ENCODE results near the gene AP4B1.

AP4B1 gene

DNA sequence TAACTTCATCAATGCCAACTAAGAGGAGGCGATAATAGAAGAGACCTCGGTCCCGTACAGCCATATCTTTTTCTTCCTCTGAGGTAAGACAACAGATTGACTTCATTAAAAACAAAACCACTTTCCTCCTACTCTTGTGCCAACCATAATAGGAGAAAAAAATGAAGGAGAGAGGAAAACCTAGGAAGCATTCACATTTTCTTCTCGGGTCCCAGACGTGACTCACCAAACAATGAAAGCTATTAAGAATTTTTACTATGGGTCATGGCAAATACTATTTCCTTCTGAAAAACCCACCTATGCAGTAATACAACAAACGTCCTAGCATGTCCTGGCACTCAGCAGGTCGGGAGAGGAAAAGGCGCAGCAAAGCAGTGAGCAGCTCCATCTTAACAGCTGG, 8.6 kb downstream of the AP4B1 start:
- DNase-seq (ENCODE audit: low read depth in 1 of 2, low spot score in 1 of 2) = no peak

DNA sequence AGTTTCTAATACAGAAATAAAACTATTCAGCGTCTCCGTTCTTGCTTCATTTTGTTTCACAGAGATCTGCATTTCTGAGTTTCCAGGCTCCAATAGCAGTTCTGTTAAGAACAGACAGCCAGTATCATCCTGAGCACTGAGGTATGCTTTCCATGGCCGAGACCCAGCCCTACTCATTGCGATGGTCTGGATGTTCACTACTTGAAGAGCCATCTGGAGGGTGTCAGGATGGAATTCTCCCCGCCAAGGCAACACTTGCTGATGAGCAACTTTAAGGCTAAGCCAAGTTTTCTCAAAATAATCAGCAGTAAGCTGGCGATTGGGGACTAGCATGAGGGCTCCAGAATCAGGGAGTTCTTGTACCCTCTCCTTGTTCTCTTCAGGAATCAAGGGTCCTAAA, 9.5 kb downstream of the AP4B1 start:
- DNase-seq (ENCODE audit: low read depth in 1 of 2, low spot score in 1 of 2) = no peak

DNA sequence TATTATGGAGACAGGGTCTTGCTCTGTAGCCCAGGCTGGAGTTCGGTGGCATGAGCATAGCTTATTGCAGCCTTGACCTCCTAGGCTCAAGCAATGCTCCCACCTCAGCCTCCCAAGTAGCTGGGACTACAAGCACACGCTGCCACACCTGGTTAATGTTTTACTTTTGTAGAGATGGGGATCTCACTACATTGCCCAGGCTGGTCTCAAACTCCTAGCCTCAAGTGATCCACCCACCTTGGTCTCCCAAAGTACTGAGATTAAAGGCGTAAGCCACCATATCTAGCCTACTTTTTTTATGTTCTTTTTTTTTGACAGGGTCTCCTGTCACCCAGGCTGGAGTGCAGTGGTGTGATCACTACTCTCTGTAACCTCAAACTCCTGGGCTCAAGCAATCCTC, 11.3 kb downstream of the AP4B1 start:
- no peak for DNase-seq (ENCODE audit: low read depth in 1 of 2, low spot score in 1 of 2)

DNA sequence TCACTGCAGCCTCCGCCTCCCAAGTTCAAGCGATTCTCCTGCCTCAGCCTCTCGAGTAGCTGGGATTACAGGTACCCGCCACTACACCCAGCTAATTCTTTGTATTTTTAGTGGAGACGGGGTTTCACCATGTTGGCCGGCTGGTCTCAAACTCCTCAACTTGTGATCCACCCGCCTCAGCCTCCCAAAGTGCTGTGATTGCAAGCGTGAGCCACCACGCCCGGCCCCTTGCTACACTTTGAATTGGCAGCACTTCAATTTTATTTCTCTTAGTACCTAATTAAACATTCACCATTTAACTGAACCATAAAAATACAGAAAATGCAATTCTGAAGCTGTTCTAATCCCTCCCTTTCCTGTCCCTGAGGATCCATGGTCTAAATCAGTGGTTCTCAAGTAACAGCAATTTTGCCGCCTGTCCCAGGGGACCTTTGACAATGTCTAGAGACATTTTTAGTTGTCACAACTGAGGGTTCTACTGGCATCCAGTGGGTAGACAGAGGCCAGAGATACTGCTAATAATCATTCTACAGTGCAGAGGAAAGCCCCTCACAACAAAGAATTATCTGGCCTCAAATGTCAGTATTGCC, 12.9 kb downstream of the AP4B1 start:
- no peak for DNase-seq (ENCODE audit: low read depth in 1 of 2, low spot score in 1 of 2)

DNA sequence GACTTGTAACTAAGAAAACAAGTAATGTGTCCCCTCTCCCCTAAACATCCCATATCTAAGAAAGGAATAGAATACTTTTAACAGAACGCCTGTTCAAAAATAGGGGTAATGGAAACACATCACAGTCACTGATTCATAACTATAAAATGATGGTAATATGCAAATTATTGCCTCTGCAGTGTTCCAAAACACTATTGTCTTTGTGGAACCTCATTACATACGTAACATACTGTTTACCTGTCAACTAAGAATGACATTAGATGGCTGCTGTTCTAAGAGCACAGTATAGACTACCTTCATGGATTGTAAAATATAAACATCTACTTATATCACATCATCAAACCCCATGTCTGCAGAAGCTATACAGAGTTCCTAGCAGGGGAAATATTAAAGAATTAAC, 13.8 kb downstream of the AP4B1 start:
- no peak for DNase-seq (ENCODE audit: low read depth in 1 of 2, low spot score in 1 of 2)

DNA sequence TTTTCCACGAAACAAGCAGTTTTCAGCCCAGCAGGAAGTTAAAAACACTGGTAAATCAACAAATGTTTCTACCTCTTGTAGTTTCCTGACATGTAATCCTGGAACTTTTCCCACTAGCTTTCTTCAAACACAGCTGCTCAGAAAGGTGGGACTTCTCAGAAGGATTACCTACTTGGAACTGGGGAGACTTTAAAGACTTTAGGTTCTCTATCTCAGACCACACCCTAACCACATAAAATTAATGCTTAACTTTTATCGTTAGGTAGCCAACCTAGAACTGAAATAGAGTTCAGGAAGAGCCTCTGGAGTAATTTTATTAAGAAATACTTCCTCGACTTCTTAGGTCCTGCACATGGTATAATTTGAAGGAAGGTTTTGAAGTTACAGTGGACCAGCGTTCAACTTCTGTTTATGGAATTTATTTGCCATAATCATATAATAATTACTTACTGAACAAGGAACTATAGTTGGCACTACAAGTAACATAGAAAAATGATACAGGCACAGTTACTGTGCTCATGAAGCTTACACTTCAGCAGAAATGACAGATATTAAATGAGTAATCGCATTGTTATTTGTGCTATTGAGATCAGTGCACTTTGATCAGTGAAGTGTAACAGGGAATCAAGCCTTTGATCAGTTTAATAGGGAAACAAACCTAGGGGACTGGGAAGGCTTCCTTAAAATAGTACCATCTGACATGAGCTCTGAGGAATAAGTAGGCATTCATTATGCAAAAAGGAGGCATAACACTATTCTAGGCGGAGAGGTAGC, 17.0 kb downstream of the AP4B1 start, which contains the start of gene BCL2L15:
TSS of gene BCL2L15 (minus strand) at position 180 of the 774 bp plus-strand sequence. CDS start 206 bp downstream, outside the sequence.
- no peak for DNase-seq (ENCODE audit: low read depth in 1 of 2, low spot score in 1 of 2)

DNA sequence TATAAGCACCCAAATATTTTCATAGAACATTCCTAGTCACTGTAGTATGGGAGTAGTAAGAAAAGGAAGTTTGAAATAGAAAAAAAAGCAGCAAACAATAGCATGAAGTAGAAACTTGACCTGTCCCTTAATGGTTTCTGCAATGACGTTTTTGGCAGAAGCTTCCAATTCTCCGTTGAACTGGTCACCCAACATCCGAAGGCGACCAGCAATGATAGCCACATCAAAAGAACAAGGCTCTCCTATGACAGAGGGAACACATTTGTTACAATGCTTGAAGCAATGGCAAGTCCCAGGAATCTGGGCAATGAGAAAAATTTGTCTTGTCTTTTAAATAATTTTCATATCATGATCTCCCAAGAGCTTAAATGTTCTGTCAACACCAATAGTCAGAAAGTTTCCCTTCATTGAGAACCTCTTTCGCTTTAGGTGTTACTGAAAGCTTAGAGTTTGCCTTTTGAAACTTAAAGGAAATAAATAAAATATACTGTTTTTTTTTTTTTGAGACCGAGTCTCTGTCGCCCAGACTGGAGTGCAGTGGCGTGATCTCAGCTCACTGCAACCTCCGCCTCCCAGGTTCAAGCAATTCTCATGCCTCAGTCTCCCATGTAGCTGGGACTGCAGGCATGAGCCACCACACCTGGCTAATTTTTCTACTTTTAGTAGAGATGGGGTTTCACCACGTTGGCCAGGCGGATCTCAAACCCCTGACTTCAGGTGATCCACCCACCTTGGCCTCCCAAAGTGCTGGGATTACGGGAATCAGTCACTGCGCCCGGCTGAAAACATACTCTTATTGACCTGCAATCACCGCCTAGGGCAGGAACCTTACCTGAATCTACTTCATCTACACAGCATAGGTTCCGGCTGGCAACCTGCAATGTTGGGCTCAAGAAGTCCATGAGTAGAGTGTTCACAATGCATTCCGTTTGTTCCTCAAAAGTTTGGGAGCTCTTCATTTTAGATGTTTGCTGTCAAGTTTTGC, 17.9 kb downstream of the AP4B1 start:
- no peak for DNase-seq (ENCODE audit: low read depth in 1 of 2, low spot score in 1 of 2)

DNA sequence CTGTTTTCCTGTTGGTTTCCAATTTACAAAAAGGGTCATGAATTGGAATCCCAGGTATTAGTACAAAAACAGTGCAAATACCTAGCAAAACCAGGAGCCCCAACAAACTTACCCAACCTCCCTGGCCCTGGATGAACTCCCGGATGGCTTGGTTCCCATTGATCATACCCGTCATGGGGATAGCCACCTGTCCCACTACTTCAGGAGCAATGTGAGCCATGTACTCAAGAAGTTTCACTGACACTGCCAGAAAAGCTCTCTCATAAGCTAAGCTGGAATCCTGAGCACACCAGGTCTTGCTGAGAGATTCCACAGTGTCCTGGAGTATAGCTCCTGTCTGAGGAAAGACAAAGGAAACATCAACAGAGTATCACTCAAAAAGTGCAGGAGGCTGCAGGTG, 22.9 kb downstream of the AP4B1 start:
- no peak for DNase-seq (ENCODE audit: low read depth in 1 of 2, low spot score in 1 of 2)

DNA sequence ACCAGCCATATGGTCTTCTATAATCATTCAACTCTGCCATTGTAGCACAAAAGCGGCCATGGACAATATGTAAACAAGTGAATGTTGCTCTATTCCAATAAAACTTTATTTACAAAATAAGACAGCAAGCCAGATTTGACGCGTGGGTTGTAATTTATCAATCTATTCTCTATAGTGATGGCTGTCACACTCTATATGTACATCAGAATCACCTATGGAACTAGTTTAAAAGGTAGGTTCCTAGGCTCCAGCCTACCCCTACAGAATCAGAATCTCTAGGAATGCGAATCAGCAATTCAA, 24.9 kb downstream of the AP4B1 start:
- DNase-seq (ENCODE audit: low read depth in 1 of 2, low spot score in 1 of 2) = no peak

DNA sequence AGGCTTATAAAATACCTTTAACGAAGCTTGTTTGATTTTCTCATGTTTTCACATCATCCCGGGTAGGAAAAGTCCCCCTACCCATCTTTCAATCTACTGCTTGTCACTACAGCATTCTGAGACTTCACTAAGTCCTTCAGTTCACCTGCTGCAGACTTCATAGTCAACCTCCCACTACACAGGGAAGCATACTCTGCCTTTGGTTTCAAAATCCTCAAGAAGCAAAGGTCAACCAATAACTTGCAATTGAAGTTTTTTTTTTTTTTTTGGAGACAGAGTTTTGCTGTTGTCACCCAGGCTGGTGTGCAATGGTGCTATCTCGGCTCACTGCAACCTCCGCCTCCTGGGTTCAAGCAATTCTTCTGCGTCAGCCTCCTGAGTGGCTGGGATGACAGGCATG, 28.4 kb downstream of the AP4B1 start:
- no peak for DNase-seq (ENCODE audit: low read depth in 1 of 2, low spot score in 1 of 2)

DNA sequence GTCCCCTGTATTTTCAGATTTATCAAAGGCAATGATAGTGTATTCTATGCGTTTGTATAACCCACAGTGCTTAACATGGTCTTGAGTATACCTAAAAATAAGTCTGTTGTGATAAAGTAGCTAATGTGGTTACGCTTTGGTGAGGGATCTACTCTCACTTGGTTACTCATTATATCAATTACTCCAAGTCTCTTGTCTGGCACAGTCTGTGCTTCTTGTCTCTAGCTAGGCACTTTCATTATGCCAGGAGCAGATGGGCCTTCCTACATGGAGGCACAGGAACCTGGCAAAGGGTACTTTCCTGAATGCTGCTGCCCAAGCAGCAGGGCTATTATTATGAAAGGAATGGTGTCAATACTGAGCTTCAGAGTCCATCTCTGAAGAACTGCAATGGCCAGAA, 28.9 kb downstream of the AP4B1 start:
- DNase-seq (ENCODE audit: low read depth in 1 of 2, low spot score in 1 of 2) = no peak

DNA sequence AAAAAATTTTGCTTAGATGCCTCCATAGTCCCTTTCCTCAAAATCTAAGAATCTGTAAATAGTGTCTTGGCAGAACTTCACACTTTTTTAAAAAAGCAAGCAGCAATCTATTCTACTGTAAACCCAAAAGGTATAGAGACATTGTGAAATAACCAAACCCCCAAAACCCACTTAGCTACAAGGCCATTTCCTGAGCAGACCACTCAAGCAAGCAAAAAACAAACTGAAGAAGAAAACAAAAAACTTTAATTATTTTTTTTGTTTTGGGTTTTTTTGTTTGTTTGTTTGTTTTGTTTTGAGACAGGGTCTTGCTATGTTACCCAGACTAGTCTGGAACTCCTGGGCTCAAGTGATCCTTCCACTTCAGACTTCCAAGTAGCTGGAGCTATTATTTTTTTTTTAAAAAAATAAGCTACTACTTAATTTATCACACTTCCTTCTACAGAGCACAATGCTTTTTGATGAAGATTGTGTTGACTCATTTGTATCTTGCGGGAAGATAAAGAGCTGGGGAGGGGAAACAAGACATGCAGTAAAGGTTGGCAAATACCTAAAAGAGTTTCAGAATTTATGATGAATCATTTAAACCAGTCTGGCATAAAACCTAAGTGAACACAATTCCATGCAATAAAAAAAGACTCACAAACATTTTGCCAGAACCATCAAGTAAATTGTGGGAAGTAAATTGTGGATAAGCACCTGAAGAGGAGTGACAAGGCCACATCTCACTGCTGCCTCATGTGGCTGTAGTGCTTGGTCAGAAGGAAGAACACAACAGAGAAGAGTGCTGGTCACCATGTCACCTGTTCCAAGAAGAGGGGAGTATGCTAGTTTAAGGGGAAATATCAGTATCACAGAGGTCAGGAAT, 30.4 kb downstream of the AP4B1 start:
- no peak for DNase-seq (ENCODE audit: low read depth in 1 of 2, low spot score in 1 of 2)

DNA sequence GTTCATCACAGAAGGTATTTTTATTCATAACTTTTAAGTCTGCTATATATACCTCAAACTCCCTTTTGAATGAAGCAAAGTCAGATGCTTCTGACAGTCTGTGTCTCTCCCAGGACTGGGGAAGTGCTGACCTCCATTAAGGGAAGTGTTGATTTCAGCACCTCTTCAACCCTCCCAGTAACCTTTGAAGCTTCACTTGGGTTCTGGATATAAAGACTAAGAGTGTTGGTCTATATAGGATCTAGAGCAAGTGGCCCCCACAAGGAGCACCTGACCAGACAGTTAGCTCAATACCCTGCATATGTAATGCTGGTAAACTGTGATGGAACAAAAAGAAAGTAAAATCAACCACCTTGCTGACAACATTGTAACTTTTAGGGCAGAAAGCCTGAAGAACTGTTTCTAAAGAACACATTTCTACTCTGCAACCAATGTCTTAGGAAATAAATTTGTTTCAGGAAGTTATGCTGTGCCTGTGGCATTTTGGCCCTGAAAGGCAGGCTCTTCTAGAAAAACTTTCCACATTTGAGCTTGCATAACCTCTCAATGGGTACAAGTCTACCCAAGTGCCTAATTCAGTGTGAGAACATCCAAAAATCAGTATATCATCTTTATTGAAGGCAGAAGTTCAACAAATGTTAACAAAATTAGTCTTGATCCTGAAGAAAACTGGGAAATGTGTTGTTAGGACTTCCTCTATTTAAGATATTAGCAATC, 32.2 kb downstream of the AP4B1 start:
- DNase-seq (ENCODE audit: low read depth in 1 of 2, low spot score in 1 of 2) = no peak

DNA sequence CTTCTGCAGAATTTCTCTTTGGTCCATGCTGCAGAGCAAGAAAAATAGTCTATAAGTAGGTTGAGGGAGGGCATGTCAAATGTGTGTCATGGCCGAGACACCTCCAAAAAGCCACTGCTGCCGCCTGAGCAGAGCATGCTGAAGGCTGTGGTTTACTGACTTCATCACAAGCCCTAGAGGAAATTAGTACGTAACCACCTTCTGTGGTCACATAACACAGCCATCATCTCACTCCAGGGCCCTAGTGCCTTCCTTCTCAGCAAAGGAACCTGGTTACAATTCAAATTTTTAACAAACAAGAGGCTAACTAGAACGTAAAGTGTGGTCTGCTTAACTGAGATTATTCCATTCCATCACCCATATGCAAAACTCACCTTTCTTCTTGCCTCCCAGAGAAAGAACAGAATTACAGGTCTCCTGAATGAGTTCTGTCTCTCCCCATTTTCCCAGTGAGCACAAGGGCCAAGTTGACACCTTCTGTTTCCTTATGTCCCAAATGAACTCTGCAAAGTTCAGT, 32.9 kb downstream of the AP4B1 start, which contains the start of gene PTPN22:
TSS of gene PTPN22 (minus strand) at position 116 of the 517 bp plus-strand sequence.
- peak; percentile 39 to 67 for DNase-seq (ENCODE audit: low read depth in 1 of 2, low spot score in 1 of 2)

DNA sequence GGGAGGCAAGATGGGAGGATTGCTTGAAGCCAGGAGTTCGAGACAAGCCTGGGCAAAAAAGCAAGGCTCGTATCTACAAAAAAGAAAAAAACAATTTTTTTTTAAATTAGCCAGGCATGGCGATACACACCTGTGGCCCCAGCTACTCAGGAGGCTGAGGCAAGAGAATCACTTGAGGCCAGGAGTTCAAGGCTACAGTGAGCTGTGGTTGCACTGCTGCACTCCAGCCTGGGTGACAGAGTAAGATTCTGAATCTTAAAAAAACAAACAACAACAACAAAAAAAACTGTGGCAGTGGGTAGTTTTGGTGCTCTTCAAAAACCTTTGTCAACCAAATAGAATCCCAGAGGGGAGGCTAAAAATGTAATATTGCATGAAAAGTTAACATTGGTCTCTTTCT, 33.8 kb downstream of the AP4B1 start:
- no peak for DNase-seq (ENCODE audit: low read depth in 1 of 2, low spot score in 1 of 2)

DNA sequence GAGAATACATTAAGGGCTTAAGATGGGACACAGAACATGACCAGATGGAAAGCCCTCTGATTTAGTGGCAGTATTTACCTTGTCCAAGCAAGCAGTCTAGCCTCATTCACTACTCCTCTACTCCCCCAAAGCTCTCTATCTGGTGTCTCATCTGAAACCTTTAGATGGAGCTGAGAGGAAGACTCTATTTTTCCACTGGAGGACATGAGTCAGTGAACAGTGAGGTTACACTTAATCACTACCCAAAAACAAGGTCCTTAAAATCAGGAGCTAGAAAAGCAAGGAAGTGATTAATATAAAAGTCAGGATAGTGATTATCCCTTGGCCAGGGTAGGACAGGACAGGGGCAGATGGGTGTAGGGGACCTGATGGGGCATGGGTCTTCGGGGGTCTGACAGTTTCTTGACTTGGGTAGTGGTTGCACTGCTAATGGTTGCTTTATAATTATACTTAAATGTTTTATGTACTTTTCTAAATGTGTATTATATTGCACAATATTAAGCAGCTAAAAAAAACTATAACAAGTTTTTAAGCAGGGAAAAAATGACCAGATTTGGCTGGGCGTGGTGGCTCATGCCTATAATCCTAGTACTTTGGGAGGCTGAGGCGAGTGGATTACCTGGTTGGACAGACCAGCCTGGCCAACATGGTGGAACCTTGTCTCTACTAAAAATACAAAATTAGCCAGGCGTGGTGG, 36.1 kb downstream of the AP4B1 start:
- DNase-seq (ENCODE audit: low read depth in 1 of 2, low spot score in 1 of 2) = no peak

DNA sequence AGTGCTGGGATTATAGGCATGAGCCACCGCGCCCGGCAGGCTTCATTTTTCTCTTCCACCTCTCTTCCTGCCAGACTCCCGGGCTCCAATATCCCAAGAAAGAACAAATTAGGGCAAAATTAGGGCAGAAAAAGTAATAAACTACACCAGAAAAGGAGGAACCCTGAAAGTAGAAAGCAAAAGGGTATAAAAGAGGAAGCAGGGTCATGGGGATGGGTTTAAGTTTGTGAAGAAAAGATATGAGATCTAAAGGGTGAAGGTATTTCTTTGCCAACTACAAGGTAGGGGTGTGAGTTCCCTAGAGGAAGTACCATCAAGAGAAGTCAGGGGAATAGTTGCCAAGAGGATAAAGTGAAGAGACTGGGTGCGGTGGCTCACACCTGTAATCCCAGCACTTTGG, 43.0 kb downstream of the AP4B1 start:
- no peak for DNase-seq (ENCODE audit: low read depth in 1 of 2, low spot score in 1 of 2)

DNA sequence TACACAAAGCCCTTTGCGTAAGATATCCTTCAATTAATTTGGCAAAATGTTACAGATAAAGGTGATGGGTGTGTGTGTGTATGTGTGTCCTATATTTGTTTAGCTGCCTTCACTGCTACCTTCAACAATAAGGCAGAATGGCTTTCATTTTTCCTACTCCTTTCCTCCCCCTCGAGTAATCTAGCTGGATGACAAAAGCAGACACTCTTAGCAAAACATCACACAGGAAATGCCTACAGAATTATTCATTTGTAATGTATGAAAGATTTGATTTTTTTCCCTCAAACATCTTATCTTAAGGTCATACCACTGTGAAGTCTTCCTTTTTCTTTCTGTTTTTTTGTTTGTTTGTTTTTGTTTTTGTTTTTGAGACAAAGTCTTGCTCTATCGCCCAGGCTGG, 43.7 kb downstream of the AP4B1 start:
- DNase-seq (ENCODE audit: low read depth in 1 of 2, low spot score in 1 of 2) = no peak

DNA sequence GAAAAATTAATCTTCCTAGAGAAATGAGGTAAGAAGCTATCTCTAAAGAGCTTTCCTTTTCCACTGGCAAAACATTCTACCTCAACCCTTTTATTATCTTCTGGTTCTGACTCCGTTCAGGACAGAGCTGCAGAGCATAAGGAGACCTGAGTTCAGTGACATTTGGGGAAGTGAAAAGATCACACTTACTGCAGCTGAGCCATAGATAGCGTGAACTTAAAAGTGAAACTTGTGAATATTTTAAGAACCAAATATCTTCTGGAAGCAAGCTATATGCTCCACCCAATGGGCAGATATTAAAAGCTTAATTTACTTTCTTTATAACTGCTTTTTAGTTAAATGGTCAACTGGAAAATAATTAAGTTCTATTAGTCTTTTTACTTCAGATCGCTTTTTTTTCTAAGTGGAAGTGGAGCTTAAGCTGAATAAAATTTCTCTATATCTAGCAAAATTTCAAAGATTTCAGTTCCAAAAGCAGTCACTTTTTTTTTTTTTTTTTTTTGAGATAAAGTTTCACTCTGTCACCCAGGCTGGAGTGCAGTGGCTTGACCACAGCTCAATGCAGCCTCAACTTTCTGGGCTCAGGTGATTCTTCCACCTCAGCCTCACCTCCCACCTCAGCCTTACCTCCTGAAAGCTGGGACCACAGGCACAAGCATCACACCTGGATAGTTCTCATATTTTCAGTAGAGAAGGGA, 45.0 kb downstream of the AP4B1 start:
- DNase-seq (ENCODE audit: low read depth in 1 of 2, low spot score in 1 of 2) = no peak
